Sigmoid colon (tissue), 4 donors: Measurements from ENCODE around the gene THRA.

Experiments used
- CTCF ChIP-seq, 4 experiments: fragments of 450-650 bp in 3 of 4; fragments of 200-600 bp in 1 of 4; IDR thresholded peaks; one replicate each; pipeline ENCODE4 v1.5.1; 2016 to 2019; ENCODE audit warnings: antibody characterized with exemption in 4 of 4, mild to moderate bottlenecking in 3 of 4, moderate library complexity in 2 of 4
- EP300 ChIP-seq, 4 donors: sonication (generic); formaldehyde crosslinking; IDR thresholded peaks; one replicate each; pipeline ENCODE4 v1.6.1; 2017; ENCODE audit warnings: antibody characterized with exemption in 4 of 4

GRCh38 chr17:40063187-40063771 lies 514 bp downstream of the THRA start:
- TF ChIP-seq EP300 (IDR thresholded peaks at IDR 0.05) (no peak), CTCF (IDR thresholded peaks at IDR 0.05) (no peak)
